ENCODE results near the gene SBF2. TPM values are rescaled to one million over a fixed set of nuclear protein-coding genes. Genes with fewer than 3 reads are reported as not detected.
"Not testable (repeated sequence)": the region's sequence is repeated elsewhere in the genome, so short reads cannot be mapped to it uniquely, and the experiment has no call there.

The SBF2 gene
- total RNA-seq, 4 donors from 2014 or later = 44.6 to 59.4 (median 53.4) TPM

DNA sequence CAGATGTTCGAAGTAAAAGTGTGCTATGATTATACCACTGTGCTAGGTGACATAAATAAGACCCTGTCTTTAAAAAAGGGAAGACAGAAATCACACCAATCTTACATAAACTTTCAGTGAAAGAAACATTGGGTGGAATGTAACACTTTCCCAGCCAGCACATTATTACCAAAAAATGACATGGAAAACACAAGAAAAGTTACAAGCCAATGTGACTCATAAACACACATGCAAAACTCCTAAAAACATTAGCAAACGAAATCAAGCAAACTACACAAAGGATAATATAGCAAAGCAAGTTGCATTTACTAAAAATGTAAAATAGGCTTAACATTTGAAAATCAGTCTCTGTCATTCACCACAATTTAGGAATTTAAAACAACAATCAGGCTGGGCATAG is 47.0 kb downstream of the SBF2 start:
- intact Hi-C loops (cut with DNase I) = no loop called here
- H3K4me3 ChIP-seq = no peak overlapping the region
- 82% methylated on average over 2 of the region's 2 CpGs for WGBS

DNA sequence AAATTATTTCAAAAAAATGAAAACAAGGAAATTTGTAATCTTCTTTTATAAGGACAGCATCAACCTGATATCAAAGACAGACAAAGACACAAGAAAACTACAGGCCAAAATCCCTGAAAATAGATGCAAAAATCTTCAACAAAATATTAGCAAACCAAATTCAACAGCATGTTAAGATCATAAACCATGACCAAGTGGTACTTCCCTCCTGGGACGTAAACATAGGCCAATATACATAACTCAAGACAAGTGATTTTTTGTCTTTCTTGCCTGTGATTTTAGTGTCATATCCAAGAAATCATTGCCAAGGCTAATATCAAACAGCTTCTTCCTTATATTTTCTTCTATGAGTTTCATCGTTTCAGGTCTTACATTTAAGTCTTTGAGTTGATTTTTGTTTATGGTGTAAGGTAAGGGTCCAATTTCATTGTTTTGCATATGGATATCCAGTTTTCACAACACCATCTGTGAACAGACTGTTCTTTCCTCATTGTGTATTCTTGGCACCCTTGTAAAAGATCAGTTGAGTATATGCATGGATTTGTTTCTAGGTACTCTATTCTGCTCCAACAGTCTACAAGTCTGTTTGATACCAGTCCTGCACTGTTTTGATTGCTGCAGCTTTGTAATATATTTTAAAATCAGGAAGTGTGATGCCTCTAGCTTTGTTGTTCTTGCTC is 50.0 kb downstream of the SBF2 start:
- Histone ChIP-seq H3K4me1 (peaks cover 0 to 20% (median 9%) of the 10 kb centered on the region in 4 donors), H3K9me3 (no peaks in the 10 kb centered on the region), H3K27ac (replicated peaks in 1 of 4) (no peak overlapping the region), H3K36me3 (no peaks in the 10 kb centered on the region), H3K4me3 (no peak overlapping the region), H3K27me3 (no peaks in the 10 kb centered on the region)
- intact Hi-C loops (cut with DNase I) = no loop called here
- WGBS = 98% methylated on average over 2 of the region's 2 CpGs
- TF ChIP-seq EP300 (IDR thresholded peaks at IDR 0.05) = no peak
- no peak for TF ChIP-seq POLR2A (IDR thresholded peaks at IDR 0.05; ENCODE audit: low read depth)
- TF ChIP-seq, protein P1, sequence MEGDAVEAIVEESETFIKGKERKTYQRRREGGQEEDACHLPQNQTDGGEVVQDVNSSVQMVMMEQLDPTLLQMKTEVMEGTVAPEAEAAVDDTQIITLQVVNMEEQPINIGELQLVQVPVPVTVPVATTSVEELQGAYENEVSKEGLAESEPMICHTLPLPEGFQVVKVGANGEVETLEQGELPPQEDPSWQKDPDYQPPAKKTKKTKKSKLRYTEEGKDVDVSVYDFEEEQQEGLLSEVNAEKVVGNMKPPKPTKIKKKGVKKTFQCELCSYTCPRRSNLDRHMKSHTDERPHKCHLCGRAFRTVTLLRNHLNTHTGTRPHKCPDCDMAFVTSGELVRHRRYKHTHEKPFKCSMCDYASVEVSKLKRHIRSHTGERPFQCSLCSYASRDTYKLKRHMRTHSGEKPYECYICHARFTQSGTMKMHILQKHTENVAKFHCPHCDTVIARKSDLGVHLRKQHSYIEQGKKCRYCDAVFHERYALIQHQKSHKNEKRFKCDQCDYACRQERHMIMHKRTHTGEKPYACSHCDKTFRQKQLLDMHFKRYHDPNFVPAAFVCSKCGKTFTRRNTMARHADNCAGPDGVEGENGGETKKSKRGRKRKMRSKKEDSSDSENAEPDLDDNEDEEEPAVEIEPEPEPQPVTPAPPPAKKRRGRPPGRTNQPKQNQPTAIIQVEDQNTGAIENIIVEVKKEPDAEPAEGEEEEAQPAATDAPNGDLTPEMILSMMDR (IDR thresholded peaks at IDR 0.05) = no peak
- TF ChIP-seq POLR2AphosphoS5 (IDR thresholded peaks at IDR 0.05) = no peak
- DNase-seq (ENCODE audit: extremely low spot score) = no peak

More for the DNA sequence above, 47.0 kb downstream of the SBF2 start:
- TF ChIP-seq, protein P1 (IDR thresholded peaks at IDR 0.05) = no peak
- no peak for TF ChIP-seq POLR2AphosphoS5 (IDR thresholded peaks at IDR 0.05)
- no peak for TF ChIP-seq POLR2A (IDR thresholded peaks at IDR 0.05; ENCODE audit: low read depth)
- TF ChIP-seq EP300 (IDR thresholded peaks at IDR 0.05) = no peak
- no peaks in the 10 kb centered on the region for H3K36me3 ChIP-seq
- no peak overlapping the region for H3K27ac ChIP-seq (replicated peaks in 1 of 4)
- no peaks in the 10 kb centered on the region for H3K27me3 ChIP-seq
- peaks cover 0 to 17% (median 9%) of the 10 kb centered on the region in 4 donors for H3K4me1 ChIP-seq
- H3K9me3 ChIP-seq = no peaks in the 10 kb centered on the region
- DNase-seq (ENCODE audit: extremely low spot score) = no peak

DNA sequence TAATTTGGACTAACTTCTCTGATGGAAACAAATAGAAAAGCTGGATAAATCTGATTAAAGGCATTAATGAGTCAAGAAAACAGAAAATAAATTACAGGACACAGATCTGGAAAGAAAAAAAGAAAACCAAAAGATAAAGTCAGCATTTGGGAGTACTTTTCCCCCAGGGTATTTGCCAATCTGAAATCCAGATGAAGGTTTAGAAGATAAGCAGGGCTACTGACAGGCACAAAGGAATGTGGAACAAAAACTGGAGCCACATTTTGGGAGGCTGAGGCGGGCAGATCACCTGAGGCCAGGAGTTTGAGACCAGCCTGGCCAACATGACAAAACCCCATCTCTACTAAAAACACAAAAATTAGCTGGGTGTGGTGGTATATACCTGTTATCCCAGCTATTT is 57.2 kb downstream of the SBF2 start:
- TF ChIP-seq POLR2A (IDR thresholded peaks at IDR 0.05; ENCODE audit: low read depth) = no peak
- TF ChIP-seq EP300 (IDR thresholded peaks at IDR 0.05) = no peak
- TF ChIP-seq, protein P1 (IDR thresholded peaks at IDR 0.05) = no peak
- TF ChIP-seq POLR2AphosphoS5 (IDR thresholded peaks at IDR 0.05) = no peak
- Histone ChIP-seq H3K36me3 (peaks cover 0 to 4% (median 0%) of the 10 kb centered on the region in 4 donors), H3K27ac (replicated peaks in 1 of 4) (no peak overlapping the region), H3K4me1 (peaks cover 0 to 12% (median 0%) of the 10 kb centered on the region in 4 donors), H3K4me3 (no peak overlapping the region), H3K9me3 (no peaks in the 10 kb centered on the region), H3K27me3 (no peaks in the 10 kb centered on the region)
- intact Hi-C loops (cut with DNase I) = no loop called here
- 93% methylated on average over 1 of the region's 1 CpG for WGBS
- no peak for DNase-seq (ENCODE audit: extremely low spot score)

DNA sequence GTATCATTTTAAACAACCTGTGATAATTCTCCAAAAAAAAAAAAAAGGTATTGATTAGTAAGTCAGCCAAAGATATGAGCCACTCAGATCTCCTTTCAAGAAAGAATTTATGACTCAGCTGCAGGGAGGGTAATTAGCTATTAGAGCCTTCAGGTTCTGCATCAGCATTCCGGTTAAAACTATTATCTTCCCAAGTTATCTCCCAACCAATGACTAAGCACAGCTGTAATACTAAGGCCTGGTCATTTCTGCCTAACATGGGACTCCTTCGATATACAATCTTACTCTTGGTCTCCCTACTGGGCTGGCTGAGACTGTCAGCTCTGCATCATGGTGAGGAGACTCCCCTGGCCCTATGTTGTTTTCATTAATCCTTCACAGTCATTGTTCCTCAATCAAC is 60.4 kb downstream of the SBF2 start:
- no peak for TF ChIP-seq POLR2AphosphoS5 (IDR thresholded peaks at IDR 0.05)
- no peak for TF ChIP-seq EP300 (IDR thresholded peaks at IDR 0.05)
- TF ChIP-seq, protein P1 (IDR thresholded peaks at IDR 0.05) = no peak
- Histone ChIP-seq H3K9me3 (no peaks in the 10 kb centered on the region), H3K27ac (replicated peaks in 1 of 4) (no peak overlapping the region), H3K36me3 (peaks cover 0 to 4% (median 0%) of the 10 kb centered on the region in 4 donors), H3K4me1 (peaks cover 0 to 10% (median 0%) of the 10 kb centered on the region in 4 donors), H3K27me3 (no peaks in the 10 kb centered on the region), H3K4me3 (no peak overlapping the region)
- intact Hi-C loops (cut with DNase I) = no loop called here
- no peak for DNase-seq (ENCODE audit: extremely low spot score)
- 78% methylated on average over 2 of the region's 2 CpGs for WGBS

DNA sequence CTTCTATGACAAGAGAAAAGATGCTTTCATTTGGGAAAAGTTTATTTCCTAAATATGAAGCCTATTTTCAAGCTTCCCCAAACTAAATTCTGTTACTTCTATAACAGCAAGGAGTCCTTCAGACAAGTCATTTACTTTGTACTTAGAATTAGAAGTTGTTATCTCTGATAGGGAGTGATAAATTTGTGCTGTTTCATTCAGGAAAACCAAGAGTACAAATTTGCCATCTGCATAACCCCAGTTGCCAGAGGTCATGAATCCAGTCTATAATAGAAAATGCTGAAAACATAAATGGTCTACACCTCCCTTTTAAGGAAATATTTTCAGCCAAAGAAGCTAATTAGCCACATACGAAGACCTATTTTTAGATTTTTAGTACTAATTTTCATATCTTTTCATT is 61.3 kb downstream of the SBF2 start:
- Histone ChIP-seq H3K27ac (replicated peaks in 1 of 4) (no peak overlapping the region), H3K4me1 (peaks cover 0 to 10% (median 0%) of the 10 kb centered on the region in 4 donors), H3K4me3 (no peak overlapping the region), H3K36me3 (peaks cover 0 to 4% (median 0%) of the 10 kb centered on the region in 4 donors), H3K27me3 (no peaks in the 10 kb centered on the region), H3K9me3 (no peaks in the 10 kb centered on the region)
- no peak for DNase-seq (ENCODE audit: extremely low spot score)
- TF ChIP-seq EP300 (IDR thresholded peaks at IDR 0.05) (no peak), POLR2AphosphoS5 (IDR thresholded peaks at IDR 0.05) (no peak), POLR2A (IDR thresholded peaks at IDR 0.05; ENCODE audit: low read depth) (no peak)
- TF ChIP-seq, protein P1 (IDR thresholded peaks at IDR 0.05) = no peak
- WGBS = 87% methylated on average over 1 of the region's 1 CpG
- intact Hi-C loops (cut with DNase I) = no loop called here

DNA sequence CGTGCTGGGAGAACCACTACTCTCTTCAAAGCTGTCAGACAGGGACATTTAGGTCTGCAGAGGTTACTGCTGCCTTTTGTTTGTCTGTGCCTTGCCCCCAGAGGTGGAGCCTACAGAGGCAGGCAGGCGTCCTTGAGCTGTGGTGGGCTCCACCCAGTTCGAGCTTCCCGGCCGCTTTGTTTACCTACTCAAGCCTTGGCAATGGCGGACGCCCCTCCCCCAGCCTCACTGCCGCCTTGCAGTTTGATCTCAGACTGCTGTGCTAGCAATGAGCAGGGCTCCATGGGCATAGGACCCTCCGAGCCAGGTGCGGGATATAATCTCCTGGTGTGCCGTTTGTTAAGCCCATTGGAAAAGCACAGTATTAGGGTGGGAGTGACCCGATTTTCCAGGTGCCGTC is 62.2 kb downstream of the SBF2 start:
- H3K4me1 ChIP-seq; H3K4me3 ChIP-seq; H3K9me3 ChIP-seq; H3K27ac ChIP-seq (replicated peaks in 1 of 4); DNase-seq (ENCODE audit: extremely low spot score); intact Hi-C loops (cut with DNase I); H3K27me3 ChIP-seq; H3K36me3 ChIP-seq: not testable (repeated sequence)
- 95% methylated on average over 6 of the region's 13 CpGs for WGBS
